Muscle of leg (tissue), 11 donors: ENCODE data around the gene CALY. TPM values are rescaled to one million over a fixed set of nuclear protein-coding genes. Genes with fewer than 3 reads are reported as not detected.
"Not testable (repeated sequence)": the region's sequence is repeated elsewhere in the genome, so short reads cannot be mapped to it uniquely, and the experiment has no call there.

Source experiments
- DNase-seq: peaks from one replicate; pipeline ENCODE4 v3.0.0; 2013
- H3K27ac ChIP-seq: one replicate; pipeline ENCODE4 v1.5.1; 2013; ENCODE audit warnings: mild to moderate bottlenecking, low read length, control low read depth
- H3K27me3 ChIP-seq: one replicate; pipeline ENCODE4 v1.6.1; 2013; ENCODE audit warnings: low read length; ENCODE audit not compliant: control insufficient read depth, insufficient read depth
- H3K36me3 ChIP-seq: one replicate; pipeline ENCODE4 v1.6.1; 2013; ENCODE audit warnings: low read length; ENCODE audit not compliant: control insufficient read depth, insufficient read depth
- H3K4me1 ChIP-seq: one replicate; pipeline ENCODE4 v1.6.1; 2013; ENCODE audit warnings: low read length; ENCODE audit not compliant: control insufficient read depth, insufficient read depth
- H3K4me3 ChIP-seq: one replicate; pipeline ENCODE4 v1.5.1; 2013; ENCODE audit warnings: low read length, control low read depth
- H3K9me3 ChIP-seq: replicated peaks from 2 replicates; pipeline ENCODE4 v1.6.1; 2013; ENCODE audit warnings: low read depth, low read length; ENCODE audit not compliant: control insufficient read depth
- WGBS: methylation state at CpG from one replicate; pipeline ENCODE4 v1.1.5; 2013; ENCODE audit warnings: missing lambda C conversion rate; ENCODE audit not compliant: insufficient coverage; 5-methylcytosine and 5-hydroxymethylcytosine counted together
- polyA plus RNA-seq, 8 donors: library from polyadenylated mRNA; unstranded; fragments of 120-200 nt; gene quantifications; one replicate each; pipeline versions ENCODE4 v1.2.1 to v1.2.3, GENCODE V29; 2013; ENCODE audit warnings: inconsistent platforms in 1 of 8, low replicate concordance in 1 of 8; ENCODE audit not compliant: insufficient read length in 8 of 8, insufficient read depth in 1 of 8
- total RNA-seq: library from RNA; stranded (reverse); fragments of 120-200 nt; gene quantifications from one replicate; pipeline ENCODE4 v1.2.4, GENCODE V29; 2013

The CALY gene
- total and polyA plus RNA-seq, 9 donors = 0.08 to 0.16 TPM; not detected in 7

DNA sequence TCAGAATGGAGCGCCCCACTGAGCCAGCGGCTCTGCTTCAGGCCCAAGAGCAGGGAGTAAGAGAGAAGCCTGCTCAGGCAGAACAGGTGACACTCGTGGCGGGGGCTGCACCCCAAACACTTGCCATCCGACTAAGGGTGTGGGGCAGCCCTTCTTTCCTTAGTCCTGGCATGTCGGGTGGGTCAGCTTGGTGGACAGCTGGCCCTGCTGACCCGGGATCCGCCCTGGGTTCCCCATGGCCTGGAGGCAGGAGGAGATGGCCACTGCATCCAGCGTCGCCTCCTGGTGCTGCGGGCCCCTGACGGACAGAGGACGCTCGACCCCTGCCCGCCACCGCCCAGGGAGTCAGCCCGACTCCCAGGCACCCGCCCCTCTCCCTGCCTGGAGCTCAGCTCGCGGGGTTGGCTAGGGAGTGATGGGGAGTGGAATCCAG, 41.1 kb upstream of the CALY start:
- H3K27ac ChIP-seq = peak overlapping the region; percentile 53
- no peak for DNase-seq

DNA sequence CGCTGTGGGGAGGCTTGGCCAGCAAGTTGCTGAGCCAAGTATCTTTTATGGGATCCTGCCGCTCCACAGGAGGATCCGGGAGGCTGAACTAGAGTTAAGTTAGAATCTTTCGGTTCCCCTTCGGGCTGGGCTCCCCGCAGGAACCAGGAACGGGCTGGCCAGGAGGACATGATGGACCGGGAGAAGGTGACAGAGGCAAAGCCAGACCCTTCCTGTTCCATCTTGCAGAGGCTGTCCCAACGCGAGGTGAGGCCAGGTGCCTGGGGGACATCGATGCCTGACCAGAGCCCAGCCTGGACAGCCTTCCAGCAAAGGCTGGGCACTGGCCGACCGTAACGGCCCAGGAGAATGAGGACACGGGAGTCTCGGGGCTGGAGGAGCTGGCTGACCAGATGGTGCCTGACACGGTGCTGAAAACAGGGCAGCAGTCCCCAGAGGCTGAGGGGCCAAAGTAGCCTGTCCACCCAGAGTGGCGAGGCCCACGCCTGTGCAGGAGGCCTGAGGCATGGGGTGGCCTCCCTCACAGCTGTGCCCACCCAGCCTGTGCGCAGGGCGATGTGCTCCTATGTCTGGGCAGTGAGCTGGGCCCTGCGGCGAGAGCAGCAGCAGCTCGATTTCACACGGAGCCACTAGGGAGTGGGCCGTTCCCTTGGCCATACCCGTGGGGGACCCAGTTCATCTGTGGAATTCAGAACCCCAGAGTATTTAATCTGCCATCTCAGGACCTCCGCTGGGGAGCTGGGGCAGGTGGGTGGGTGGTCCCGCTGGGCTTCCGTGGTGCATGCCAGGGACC, 40.5 kb upstream of the CALY start:
- Histone ChIP-seq H3K9me3 (no peaks in the 10 kb centered on the region), H3K4me3 (no peak overlapping the region), H3K27ac (no peak overlapping the region), H3K27me3 (no peaks in the 10 kb centered on the region), H3K4me1 (peaks cover 28% of the 10 kb centered on the region), H3K36me3 (no peaks in the 10 kb centered on the region)
- no peak for DNase-seq
- 85% methylated on average over 30 of the region's 30 CpGs for WGBS

More for the DNA sequence above, 41.1 kb upstream of the CALY start:
- peaks cover 25% of the 10 kb centered on the region for H3K4me1 ChIP-seq
- H3K36me3 ChIP-seq = no peaks in the 10 kb centered on the region
- H3K4me3 ChIP-seq = peak overlapping the region; percentile 76
- no peaks in the 10 kb centered on the region for H3K9me3 ChIP-seq
- WGBS = 20% methylated on average over 19 of the region's 20 CpGs
- no peaks in the 10 kb centered on the region for H3K27me3 ChIP-seq

DNA sequence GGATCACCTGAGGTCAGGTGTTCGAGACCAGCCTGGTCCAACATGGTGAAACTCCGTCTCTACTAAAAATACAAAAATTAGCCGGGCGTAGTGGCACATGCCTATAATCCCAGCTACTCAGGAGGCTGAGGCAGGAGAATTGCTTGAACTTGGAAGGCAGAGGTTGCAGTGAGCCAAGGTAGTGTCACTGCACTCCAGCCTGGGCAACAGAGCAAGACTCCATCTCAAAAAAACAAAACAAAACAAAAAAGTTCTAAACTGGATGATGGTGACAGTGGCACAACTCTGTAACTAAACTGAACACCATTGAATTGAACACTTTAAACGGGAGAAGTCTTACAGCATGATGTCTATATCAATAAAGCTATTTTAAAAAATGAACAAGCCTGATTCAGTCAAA, 39.5 kb upstream of the CALY start:
- not testable (repeated sequence) for DNase-seq, H3K4me3 ChIP-seq, H3K36me3 ChIP-seq, H3K9me3 ChIP-seq, H3K27ac ChIP-seq, H3K27me3 ChIP-seq
- no CpG with 5 or more reads among the region's 5 CpGs for WGBS
- H3K4me1 ChIP-seq = peaks cover 38% of the 10 kb centered on the region

DNA sequence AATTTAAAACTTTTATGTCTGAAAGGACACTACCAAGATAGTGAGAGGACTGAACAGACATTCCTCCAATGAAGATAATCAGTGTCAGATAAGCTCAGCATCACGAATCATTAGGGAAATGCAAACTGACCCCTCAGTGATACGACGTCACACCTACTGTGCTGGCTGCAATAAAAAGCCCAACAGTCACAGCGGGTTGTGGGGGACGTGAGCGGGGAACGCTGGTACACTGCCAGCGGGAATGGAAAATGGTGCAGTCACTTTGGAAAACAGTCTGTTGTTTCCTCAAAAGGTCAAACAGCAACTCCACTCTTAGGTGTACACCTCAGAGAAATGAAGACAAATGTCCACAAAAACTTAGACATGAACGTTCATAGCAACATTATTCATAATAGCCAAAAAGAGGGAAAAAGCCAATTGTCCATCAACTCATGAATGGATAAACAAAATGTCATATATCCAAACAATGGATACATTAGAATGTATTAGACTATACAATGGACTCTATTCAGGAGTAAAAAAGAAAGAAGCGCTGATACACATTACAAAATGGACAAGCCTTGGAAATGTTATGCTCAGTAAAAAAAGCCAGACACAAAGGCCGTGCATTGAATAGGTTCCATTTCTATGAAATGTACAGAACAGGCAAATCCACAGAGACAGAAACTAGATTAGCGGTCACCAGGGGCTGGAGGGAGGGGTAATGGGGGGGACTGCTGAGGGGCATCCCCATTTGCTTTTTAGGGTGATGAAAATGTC, 38.8 kb upstream of the CALY start:
- DNase-seq = no peak
- Histone ChIP-seq H3K4me1 (peaks cover 42% of the 10 kb centered on the region), H3K36me3 (peaks cover 7% of the 10 kb centered on the region), H3K27ac (no peak overlapping the region), H3K9me3 (no peaks in the 10 kb centered on the region), H3K27me3 (no peaks in the 10 kb centered on the region), H3K4me3 (no peak overlapping the region)
- 71% methylated on average over 3 of the region's 12 CpGs for WGBS

DNA sequence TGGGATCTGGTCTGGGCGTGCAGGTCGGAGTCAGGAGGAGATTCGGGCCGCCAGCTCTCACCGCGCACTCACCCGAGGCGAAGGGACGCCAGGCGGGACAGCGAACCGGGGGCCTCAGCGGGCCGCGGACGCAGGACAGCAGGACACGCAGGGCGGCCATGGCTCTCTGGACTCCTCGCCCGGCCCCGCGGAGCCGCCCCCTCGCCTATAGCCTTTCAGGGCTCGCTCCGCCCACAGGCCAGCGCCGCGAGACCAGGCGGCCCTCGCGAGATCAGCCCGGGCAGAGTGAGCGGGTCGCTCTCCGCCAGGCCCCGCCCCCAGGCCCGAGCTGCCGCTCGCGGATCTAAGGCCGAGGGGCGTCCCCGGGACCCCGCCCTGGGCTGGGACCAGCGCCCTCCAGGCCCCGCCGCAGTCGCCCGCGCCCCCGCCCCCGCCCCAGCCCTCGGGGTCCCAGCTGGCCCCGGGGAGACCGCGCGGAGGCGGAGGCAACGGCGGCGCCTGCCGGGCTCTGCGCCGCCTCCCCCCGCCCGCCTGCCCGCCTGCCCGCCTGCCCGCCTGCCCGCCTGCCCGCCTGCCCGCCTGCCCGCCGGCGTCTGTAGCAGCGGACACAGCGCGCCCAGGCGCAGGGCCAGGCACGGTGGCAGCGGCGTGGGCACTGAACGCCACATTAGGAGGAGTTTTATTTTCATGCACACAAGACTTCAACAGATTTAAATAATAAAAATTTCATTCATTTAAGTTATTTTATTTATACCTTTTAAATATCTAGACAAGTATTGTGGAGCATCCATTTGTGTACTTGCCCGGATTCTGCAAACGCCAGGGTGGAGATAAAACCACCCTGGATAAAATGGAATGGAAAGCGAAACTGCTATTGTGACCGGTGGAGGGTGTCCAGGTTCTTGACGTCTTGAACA, 36.7 kb upstream of the CALY start, which contains the start of gene ECHS1:
ECHS1 (minus strand) TSS at position 181 of the 917 bp plus-strand sequence; CDS start at position 160, 21 bp downstream.
- Histone ChIP-seq H3K4me1 (peaks cover 51% of the 10 kb centered on the region), H3K27me3 (no peaks in the 10 kb centered on the region), H3K9me3 (no peaks in the 10 kb centered on the region), H3K27ac (peak within 1 kb of the TSS; percentile 71), H3K36me3 (peaks cover 23% of the 10 kb centered on the region), H3K4me3 (peak within 1 kb of the TSS; percentile 76)
- 3% methylated on average over 70 of the region's 89 CpGs for WGBS
- peak; percentile 98 for DNase-seq

DNA sequence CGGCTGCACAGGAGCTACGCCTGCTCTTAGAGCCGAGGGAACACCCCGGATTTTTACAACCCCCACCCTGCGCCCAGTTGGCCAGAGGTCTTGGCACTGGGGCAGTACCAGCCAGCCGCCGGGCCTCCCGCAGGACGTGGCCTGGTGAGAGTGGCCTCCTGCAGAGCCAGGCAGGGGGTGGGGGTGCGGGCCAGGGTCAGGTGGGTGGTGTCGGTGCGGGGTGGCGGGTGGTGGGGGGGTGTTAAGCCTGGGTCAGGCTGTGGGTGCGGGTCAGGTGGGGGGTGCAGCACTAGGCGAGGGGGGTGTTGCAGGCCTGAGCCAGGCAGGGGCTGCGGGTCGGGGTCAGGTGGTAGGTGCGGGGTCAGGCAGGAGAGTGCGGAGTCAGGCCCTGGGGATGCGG, 35.8 kb upstream of the CALY start:
- WGBS = 57% methylated on average over 9 of the region's 20 CpGs
- DNase-seq = no peak
- Histone ChIP-seq H3K36me3 (peaks cover 28% of the 10 kb centered on the region), H3K27ac (no peak overlapping the region), H3K4me3 (peak overlapping the region; percentile 76), H3K27me3 (no peaks in the 10 kb centered on the region), H3K4me1 (peaks cover 48% of the 10 kb centered on the region), H3K9me3 (no peaks in the 10 kb centered on the region)

DNA sequence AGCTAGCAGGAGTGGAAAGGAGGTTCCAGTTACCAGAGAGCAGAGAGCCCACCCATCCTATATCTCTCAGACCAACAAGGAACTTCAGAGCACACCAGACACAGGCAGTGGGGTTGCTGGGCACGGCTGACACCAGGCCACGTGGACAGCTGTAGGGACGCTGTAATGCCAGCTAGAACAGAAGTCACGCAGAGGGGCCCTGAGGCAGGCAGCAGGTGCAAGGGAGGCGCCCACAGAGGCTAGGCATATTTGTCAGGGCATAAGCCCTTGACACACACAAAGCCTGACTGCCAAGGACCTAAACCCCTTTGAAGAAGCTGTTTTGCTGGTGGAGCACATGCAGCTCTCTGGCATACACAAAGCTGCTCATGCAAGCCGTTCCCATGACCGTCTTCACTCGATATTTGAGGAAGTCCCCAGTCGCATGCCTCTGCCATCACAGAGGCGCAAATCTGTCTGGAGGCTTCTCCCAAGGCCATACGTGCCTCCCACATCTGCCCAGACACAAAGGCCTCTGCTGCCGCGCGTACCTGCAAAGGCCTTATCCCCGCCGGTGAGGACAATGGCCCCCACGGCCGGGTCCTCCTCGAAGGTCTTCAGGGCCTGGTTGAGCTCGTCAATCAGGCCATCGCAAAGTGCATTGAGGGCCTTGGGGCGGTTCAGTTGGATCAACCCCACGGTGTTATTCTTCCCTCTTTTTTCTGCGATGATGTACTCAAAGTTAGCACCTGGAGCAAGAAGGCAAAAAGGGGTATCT, 33.5 kb upstream of the CALY start:
- H3K36me3 ChIP-seq = peaks cover 47% of the 10 kb centered on the region
- WGBS = 91% methylated on average over 23 of the region's 24 CpGs

DNA sequence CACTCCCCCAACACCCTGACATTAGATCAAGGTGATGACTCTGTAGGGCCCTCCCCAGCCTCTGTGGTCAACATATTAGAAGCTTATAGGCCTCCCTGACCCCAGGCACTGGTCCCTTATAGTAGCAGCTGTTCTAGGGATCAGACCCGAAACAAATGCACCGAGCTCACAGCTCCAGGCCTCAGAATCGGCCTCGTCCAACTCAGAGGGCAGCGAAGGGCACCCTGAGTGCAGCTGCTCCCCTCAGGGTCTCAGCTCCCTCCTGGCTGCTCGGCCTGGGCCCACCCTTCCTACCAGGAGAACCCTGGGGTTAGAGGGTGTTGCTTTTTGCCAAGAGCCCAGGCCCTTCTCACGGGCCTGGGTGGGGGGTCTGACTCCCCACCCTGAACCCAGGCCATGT, 31.5 kb upstream of the CALY start:
- Histone ChIP-seq H3K27me3 (no peaks in the 10 kb centered on the region), H3K27ac (no peak overlapping the region), H3K4me3 (no peak overlapping the region), H3K4me1 (peaks cover 38% of the 10 kb centered on the region), H3K9me3 (no peaks in the 10 kb centered on the region), H3K36me3 (peaks cover 60% of the 10 kb centered on the region)
- no peak for DNase-seq
- 82% methylated on average over 6 of the region's 7 CpGs for WGBS

More for the DNA sequence above, 33.5 kb upstream of the CALY start:
- H3K27ac ChIP-seq = peak overlapping the region; percentile 56
- peak; percentile 44 for DNase-seq
- H3K27me3 ChIP-seq = no peaks in the 10 kb centered on the region
- H3K4me3 ChIP-seq = no peak overlapping the region
- H3K9me3 ChIP-seq = no peaks in the 10 kb centered on the region
- peaks cover 42% of the 10 kb centered on the region for H3K4me1 ChIP-seq

DNA sequence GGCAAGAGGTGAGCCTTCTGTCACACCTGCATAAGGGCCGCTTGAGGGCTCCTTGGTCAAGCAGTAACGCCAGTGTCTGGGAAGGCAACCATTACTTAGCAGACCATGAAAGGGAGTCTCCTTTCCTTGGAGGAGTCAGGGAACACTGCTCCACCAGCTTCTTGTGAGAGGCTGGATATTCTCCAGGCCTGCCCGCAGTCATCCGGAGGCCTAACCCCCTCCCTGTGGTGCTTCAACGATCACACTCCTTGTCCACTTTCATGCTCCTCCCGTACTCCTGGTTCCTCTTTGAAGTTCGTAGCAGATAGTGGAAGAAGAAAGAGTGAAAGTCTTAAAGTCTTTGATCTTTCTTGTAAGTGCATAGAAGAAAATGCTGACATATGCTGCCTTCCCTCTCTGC, 30.8 kb upstream of the CALY start:
- H3K9me3 ChIP-seq, DNase-seq, H3K27me3 ChIP-seq, H3K4me3 ChIP-seq, H3K27ac ChIP-seq: not testable (repeated sequence)
- peaks cover 67% of the 10 kb centered on the region for H3K36me3 ChIP-seq
- peaks cover 37% of the 10 kb centered on the region for H3K4me1 ChIP-seq
- no CpG with 5 or more reads among the region's 7 CpGs for WGBS
